Measurements from ENCODE around the gene MAPT.

- TF ChIP-seq YY1 (IDR thresholded peaks at IDR 0.05; ENCODE audit: insufficient read depth, insufficient read length) (no peak), ZNF274 (IDR thresholded peaks at IDR 0.05; ENCODE audit: low read depth, low read length) (no peak), SUZ12 (IDR thresholded peaks at IDR 0.05; ENCODE audit: extremely low read depth, insufficient read depth, insufficient read length) (no peak)
These were observed 13.5 kb downstream of the MAPT start for GRCh38 chr17:45907750-45908395.

Measured in NT2/D1 (cell line).